GM10266 (cell line): Measurements from ENCODE around the gene FBXO38.

Experiments
- DNase-seq: peaks from one replicate; pipeline ENCODE4 v3.0.0; 2012; ENCODE audit errors: extremely low spot score
- TF ChIP-seq, protein P1 (sequence below): IDR thresholded peaks from 2 replicates; pipeline ENCODE4 v1.5.1; 2012; ENCODE audit warnings: mild to moderate bottlenecking, low read depth; ENCODE audit not compliant: control insufficient read depth, insufficient read depth; ENCODE audit errors: missing control alignments

Gene FBXO38

DNA sequence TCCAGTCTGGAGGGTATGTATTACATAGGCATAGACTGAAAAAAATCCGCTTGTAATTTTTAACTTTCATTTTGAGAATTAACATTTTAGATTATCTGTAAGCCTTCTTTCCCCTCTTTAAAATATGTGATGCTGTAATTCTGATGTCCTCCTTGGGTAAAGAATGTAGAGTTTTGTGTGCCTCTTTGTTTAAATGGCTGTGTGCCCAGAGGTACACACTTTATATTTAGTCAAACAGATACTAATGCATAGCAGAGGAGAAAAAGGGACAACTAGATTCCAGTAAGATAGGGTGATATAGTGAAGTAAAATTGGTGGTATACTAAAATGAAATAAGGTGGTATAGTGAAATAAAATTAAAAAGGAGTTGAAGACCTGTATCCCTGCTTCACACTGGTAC lies 1.3 kb downstream of the FBXO38 start:
- TF ChIP-seq, protein P1, sequence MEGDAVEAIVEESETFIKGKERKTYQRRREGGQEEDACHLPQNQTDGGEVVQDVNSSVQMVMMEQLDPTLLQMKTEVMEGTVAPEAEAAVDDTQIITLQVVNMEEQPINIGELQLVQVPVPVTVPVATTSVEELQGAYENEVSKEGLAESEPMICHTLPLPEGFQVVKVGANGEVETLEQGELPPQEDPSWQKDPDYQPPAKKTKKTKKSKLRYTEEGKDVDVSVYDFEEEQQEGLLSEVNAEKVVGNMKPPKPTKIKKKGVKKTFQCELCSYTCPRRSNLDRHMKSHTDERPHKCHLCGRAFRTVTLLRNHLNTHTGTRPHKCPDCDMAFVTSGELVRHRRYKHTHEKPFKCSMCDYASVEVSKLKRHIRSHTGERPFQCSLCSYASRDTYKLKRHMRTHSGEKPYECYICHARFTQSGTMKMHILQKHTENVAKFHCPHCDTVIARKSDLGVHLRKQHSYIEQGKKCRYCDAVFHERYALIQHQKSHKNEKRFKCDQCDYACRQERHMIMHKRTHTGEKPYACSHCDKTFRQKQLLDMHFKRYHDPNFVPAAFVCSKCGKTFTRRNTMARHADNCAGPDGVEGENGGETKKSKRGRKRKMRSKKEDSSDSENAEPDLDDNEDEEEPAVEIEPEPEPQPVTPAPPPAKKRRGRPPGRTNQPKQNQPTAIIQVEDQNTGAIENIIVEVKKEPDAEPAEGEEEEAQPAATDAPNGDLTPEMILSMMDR = no peak
- no peak for DNase-seq

DNA sequence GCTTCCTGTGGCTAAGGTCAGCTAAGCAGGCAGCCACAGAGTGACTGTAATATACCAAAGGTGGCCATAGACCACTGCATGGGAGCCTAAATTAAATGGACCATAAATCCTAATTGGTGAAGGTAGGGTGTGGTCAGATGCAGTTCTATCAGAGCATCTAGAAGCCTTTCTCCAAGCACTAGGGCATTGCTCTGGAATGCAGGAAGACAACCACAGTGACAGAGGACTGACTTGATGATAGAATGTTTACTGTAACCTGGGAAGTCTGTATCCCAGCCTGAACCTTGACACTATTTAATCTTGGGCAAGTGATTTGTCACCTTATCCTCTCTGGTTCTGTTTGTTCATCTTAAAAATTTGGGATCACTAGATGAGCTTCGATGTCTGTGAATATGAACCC lies 2.3 kb downstream of the FBXO38 start:
- TF ChIP-seq, protein P1 = no peak

DNA sequence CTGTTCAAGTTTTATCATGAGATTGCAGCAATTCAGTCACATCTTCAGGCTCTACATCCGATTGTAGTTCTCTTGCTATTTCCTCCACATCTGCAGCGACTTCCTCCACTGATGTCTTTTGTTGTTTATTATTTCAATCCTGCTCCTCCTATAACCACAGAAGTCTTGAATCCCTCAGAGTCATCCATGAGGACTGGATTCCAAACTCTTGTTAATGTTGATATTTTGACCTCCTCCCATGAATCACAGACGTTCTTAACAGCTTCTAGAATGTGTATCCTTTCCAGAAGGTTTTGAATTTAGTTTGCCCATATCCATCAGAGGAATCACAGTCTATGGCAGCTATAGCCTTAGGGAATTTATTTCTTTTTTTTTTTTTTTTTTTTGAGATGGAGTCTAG lies 3.6 kb downstream of the FBXO38 start:
- TF ChIP-seq, protein P1 = no peak
- no peak for DNase-seq

More for the DNA sequence above, 2.3 kb downstream of the FBXO38 start:
- DNase-seq = no peak

DNA sequence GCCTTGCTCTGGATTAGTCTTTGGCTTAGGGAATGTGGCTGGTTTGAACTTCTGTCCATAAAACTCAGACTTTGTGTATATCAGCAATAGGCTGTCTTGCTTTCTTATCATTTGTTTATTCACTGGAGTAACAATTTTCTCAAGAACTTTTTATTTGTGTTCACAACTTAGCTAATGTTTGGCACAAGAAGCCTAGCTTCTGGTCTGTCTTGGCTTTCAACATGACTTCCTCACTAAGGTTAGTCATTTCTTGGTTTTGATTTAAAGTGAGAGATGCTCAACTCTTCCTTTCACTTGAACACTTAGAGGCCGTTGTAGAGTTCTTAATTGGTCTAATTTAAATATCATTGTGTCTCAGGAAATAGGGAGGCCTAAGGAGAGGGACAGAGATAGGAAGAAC lies 4.9 kb downstream of the FBXO38 start:
- DNase-seq = no peak

DNA sequence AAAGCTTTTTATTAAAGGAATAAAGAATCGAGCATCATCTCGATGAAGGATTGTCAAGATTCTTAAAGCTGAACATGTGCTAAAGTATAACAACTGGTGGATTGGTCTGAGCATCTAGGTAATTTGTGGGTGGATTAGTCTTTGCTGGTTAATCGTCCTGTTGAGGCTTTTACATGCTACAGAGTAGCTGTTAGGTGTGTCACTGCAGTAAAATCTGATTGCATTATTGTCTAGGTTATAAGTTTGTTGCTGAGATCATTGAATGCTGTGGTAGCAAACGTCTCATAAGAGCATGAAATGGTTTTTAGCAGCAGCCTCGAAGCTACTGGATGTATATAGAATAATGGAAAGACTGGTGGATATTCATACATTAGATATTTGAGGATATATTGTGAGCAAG lies 7.2 kb downstream of the FBXO38 start:
- TF ChIP-seq, protein P1 = no peak
- no peak for DNase-seq

More for the DNA sequence above, 4.9 kb downstream of the FBXO38 start:
- TF ChIP-seq, protein P1 = no peak

DNA sequence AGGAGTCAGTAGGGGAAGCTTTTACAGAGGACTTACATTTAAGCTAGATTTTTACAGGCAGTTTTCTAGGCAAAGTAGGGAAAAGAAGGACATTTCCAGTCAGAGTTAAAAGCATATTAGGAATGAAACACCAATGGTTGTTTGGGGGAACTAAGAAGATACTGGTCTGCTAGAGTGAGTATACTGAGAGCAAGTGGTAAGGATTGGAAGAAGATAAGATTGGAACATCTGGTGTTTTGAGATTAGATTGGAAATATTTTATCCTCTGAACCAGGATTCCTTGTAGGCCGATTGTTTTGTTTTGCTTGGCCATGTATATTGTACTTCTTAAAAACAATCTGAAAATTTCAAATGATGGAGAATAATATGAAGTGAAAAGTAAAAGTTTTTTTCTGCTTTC lies 7.7 kb downstream of the FBXO38 start:
- no peak for DNase-seq
- TF ChIP-seq, protein P1 = no peak

DNA sequence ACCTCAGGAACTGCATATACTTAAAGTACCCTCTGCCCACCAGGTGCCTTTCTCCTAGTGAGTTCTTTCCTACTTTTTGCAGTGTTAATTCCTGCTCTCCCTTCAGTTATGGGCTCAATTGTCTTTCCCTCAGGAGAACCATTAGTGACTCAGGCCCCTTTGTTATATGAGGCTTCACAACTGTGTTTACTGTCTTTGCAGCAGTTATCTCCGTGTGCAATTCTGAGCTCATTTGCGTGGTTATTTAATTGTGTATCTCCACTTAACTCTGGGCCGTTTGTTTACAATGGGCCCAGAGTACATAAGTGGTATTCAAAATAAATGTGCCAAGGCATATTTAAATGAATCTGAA lies 9.6 kb downstream of the FBXO38 start:
- TF ChIP-seq, protein P1 = no peak
- no peak for DNase-seq
